Gastrocnemius medialis (tissue), 4 donors: ENCODE results near the gene UNC45A.

Experiments used
- POLR2A ChIP-seq, 2 donors: fragments of 450-650 bp; IDR thresholded peaks; one replicate each; pipeline ENCODE4 v1.6.1; 2017; ENCODE audit warnings: antibody characterized with exemption in 2 of 2, mild to moderate bottlenecking in 2 of 2, moderate library complexity in 2 of 2
- TF ChIP-seq, protein P1 (sequence below), 5 experiments: fragments of 450-650 bp in 3 of 5; fragments of 200-600 bp in 2 of 5; sonication (generic) in 2 of 5; IDR thresholded peaks in 4 of 5; conservative IDR thresholded peaks in 1 of 5; 1 replicate in 4 of 5; 2 replicates in 1 of 5; pipeline ENCODE4 v1.5.1; 2016 to 2019; ENCODE audit warnings: antibody characterized with exemption in 5 of 5, mild to moderate bottlenecking in 3 of 5, moderate library complexity in 3 of 5

DNA sequence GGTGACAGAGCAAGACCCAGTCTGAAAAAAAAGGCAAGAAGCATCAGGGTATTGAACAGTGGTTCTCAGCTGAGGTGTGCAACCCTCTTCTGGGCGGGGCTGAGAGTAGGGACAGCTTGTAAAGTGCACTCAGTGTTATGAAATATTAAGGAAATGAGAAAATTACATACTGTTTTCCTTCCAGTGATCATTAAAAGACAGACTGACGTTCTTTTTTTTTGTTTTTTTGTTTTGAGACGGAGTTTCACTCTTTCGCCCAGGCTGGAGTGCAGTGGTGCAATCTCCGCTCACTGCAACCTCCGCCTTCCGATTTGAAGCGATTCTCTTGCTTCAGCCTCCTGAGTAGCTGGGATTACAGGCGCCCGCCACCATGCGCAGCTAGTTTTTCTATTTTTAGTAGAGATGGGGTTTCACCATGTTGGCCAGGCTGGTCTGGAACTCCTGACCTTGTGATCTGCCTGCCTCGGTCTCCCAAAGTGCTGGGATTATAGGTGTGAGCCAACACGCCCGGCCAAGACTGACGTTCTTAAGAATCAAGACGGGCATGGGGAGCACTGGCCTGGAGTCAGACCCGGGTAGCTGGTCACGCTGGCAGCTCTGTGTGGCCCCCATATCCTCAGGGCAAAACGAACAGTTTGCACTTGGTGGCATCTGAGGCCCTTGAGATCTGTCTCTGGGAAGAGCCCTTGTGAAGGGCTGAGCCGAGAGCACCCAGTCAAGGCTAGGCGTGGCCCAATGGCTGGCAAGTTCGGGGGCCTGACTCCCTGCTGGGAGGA is 20.6 kb upstream of the UNC45A start:
- TF ChIP-seq POLR2A (IDR thresholded peaks at IDR 0.05), result no peak
- TF ChIP-seq, protein P1, sequence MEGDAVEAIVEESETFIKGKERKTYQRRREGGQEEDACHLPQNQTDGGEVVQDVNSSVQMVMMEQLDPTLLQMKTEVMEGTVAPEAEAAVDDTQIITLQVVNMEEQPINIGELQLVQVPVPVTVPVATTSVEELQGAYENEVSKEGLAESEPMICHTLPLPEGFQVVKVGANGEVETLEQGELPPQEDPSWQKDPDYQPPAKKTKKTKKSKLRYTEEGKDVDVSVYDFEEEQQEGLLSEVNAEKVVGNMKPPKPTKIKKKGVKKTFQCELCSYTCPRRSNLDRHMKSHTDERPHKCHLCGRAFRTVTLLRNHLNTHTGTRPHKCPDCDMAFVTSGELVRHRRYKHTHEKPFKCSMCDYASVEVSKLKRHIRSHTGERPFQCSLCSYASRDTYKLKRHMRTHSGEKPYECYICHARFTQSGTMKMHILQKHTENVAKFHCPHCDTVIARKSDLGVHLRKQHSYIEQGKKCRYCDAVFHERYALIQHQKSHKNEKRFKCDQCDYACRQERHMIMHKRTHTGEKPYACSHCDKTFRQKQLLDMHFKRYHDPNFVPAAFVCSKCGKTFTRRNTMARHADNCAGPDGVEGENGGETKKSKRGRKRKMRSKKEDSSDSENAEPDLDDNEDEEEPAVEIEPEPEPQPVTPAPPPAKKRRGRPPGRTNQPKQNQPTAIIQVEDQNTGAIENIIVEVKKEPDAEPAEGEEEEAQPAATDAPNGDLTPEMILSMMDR (IDR thresholded peaks at IDR 0.05 in 4 of 5, conservative IDR thresholded peaks at IDR 0.05 in 1 of 5), result no peak
